ENCODE results near the gene NLRC4. TPM values are rescaled to one million over a fixed set of nuclear protein-coding genes. Genes with fewer than 3 reads are reported as not detected.

The NLRC4 gene
- polyA plus RNA-seq, 6 donors from 2014 or later: 0.41 to 1.7 (median 0.95) TPM; not detected in 1

DNA sequence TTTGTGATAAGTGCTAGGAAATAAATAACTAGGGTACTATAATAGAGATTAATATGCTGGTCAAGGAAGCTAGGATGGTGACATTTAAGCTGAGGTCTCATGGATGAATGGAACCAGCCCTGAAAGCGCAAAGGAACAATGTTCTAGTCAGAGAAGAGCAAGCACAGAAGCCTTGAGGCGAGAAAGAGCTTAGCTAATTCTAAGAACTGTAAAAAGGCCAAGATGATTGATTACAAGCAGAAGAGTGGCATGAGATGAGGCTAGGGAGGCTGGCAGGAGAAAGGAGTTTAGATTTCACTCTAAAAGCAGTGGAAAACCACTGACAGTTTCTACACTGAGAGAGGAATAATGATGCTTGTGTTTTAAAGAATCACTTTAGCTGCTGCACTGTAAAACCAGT is 9.6 kb upstream of the NLRC4 start:
- Mint-ChIP-seq H3K36me3 (peaks cover 0 to 4% of the 10 kb centered on the region in 2 donors), H3K9me3 (peaks cover 0 to 4% (median 0%) of the 10 kb centered on the region in 7 donors), H3K4me3 (peak overlapping the region in 2 of 8 donors; percentile 6 to 33), H3K27ac (peak overlapping the region in 1 of 6 donors; percentile 30), H3K4me1 (peaks cover 11 to 15% (median 13%) of the 10 kb centered on the region in 3 donors), H3K27me3 (peaks cover 7 to 11% (median 9%) of the 10 kb centered on the region in 3 donors)
- no peak for DNase-seq
- no peak for ATAC-seq (ENCODE audit: low read depth in 2 of 2)

DNA sequence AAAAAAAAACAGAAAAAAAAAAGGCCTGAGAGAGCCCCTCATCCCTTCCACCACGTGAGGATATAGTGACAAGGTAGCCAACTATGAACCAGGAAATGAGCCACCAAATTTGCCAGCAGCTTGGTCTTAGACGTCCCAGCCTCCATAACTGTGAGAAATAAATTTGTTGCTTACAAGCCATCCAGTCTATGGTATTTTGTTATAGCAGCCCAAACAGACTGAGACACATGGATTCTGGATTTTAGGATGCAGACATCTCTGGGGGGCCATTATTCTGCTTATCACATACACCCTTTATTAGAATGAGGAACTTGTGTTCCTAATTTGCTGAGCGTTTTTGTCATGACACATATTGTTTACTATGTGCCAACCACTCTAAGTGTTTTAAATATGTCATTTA is 7.6 kb upstream of the NLRC4 start:
- H3K9me3 Mint-ChIP-seq: no peaks in the 10 kb centered on the region

DNA sequence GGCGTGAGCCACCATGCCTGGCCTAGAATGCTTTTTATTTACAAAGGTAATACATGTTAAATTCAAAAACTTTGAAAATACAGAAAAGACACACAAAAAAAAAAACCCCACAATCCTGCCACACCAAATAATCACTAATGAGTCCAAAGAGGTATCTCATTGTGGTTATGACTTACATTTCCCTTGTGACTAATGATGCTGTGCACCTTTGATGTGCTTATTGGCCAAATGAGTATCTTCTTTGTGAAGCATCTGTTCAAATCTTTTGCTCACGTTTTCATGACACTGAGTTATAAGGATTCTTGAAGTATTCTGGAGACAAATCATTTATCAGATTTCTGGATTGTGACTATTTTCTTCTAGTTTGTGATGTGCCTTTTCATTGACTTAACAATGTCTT is 6.4 kb upstream of the NLRC4 start:
- Mint-ChIP-seq H3K27ac (no peak overlapping the region), H3K36me3 (no peaks in the 10 kb centered on the region), H3K4me1 (no peaks in the 10 kb centered on the region), H3K4me3 (no peak overlapping the region), H3K27me3 (peaks cover 7 to 12% (median 11%) of the 10 kb centered on the region in 3 donors), H3K9me3 (no peaks in the 10 kb centered on the region)
- ATAC-seq (ENCODE audit: low read depth in 2 of 2) (no peak), DNase-seq (no peak)

More for the DNA sequence above, 7.6 kb upstream of the NLRC4 start:
- H3K4me3 Mint-ChIP-seq: no peak overlapping the region
- H3K27me3 Mint-ChIP-seq: peaks cover 7 to 12% (median 11%) of the 10 kb centered on the region in 3 donors
- H3K4me1 Mint-ChIP-seq: peaks cover 1 to 3% (median 3%) of the 10 kb centered on the region in 3 donors
- H3K27ac Mint-ChIP-seq: no peak overlapping the region
- ATAC-seq (ENCODE audit: low read depth in 2 of 2) (no peak), DNase-seq (no peak)
- H3K36me3 Mint-ChIP-seq: no peaks in the 10 kb centered on the region

DNA sequence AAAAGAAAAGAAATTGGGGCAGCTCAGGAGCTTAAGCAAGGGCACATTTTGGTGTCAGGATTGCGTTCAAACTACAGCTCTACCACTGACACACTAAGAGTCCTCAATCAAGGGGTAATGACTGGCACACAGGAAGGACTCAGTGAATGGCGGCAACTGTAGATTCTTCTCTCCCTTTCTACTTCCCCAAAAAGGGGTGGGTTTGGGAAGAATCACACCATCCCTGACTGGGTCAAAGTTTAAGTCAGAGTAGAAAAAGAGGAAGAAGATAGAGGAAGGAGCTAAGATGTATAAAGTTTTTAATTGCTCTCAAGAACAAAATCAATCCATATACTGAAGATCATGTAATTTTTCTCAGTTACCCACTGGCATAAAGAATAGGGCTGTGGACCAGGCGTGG is 2.6 kb downstream of the NLRC4 start:
- no peaks in the 10 kb centered on the region for H3K27me3 Mint-ChIP-seq
- ATAC-seq (ENCODE audit: low read depth in 2 of 2) (peak; percentile 44 to 64), DNase-seq (peak; percentile 33)
- no peaks in the 10 kb centered on the region for H3K9me3 Mint-ChIP-seq
- H3K4me3 Mint-ChIP-seq: peak overlapping the region in 7 of 8 donors; percentile 8 to 61 (median 30)
- H3K27ac Mint-ChIP-seq: peak overlapping the region in 5 of 6 donors; percentile 19 to 96 (median 84)
- H3K36me3 Mint-ChIP-seq: peaks cover 0 to 1% of the 10 kb centered on the region in 2 donors
- peaks cover 18 to 33% (median 29%) of the 10 kb centered on the region in 3 donors for H3K4me1 Mint-ChIP-seq

DNA sequence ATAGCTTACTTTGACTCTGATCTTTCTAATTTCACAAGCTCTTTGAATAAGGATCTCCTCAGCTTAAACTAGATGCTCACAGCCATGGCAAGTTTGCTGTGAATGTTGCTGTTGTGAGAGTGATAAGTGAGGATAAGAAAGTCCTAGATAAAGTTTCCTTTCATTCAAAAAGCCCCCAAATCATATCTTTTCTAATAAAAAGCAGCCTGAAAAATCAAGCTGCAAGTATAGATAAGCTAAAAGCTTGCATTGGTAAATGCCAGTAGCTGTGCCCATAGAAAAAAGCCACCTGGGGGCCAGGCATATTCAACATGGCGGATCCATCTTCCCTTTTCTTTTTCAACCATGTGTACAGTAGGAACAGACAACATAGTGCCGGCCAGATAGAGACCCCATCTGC is 4.3 kb downstream of the NLRC4 start:
- no peak for ATAC-seq (ENCODE audit: low read depth in 2 of 2)
- H3K36me3 Mint-ChIP-seq: peaks cover 0 to 5% of the 10 kb centered on the region in 2 donors
- no peaks in the 10 kb centered on the region for H3K27me3 Mint-ChIP-seq
- H3K27ac Mint-ChIP-seq: no peak overlapping the region
- no peak overlapping the region for H3K4me3 Mint-ChIP-seq
- H3K4me1 Mint-ChIP-seq: peaks cover 18 to 30% (median 29%) of the 10 kb centered on the region in 3 donors
- DNase-seq: no peak
- no peaks in the 10 kb centered on the region for H3K9me3 Mint-ChIP-seq

DNA sequence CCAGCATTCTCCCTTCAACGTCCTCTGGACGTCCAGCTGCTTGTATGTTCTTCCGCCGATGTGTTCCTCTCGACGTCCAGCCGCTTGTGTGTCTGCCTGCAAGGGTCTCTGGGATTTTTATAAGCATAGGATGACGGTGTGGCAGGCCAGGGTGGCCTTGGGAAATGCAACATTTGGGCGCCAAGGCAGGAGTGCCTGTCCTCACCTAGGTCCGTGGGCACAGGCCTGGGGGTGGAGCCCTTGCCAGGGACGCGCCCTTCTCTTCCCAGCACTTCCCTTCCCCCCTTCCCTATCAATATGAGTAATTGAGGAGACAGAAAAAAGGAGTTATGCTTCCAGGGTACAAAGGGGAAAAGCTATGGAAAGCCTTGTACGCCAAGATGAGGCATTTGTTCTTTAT is 6.4 kb downstream of the NLRC4 start:
- no peaks in the 10 kb centered on the region for H3K27me3 Mint-ChIP-seq

DNA sequence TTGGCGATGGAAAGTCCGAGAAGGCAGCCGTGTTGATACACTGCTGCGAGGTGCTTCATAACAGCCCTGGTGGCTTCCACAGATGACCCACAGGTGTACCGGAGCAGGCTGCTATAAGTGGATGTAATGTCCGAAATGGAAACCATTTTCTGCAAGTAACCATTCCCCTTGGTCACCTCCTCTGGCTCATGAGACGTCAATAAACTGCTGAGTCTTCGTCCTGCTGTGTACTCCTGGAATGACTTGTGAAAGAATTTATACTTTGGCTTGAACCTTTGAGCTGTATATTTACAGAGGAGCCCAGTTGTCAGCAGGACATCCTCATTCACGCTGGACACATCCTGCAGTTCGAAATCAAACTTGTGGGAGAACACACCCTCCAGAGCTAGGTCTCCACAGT is 14.4 kb downstream of the NLRC4 start:
- H3K9me3 Mint-ChIP-seq: no peaks in the 10 kb centered on the region
- no peak overlapping the region for H3K27ac Mint-ChIP-seq
- no peaks in the 10 kb centered on the region for H3K4me1 Mint-ChIP-seq
- H3K36me3 Mint-ChIP-seq: no peaks in the 10 kb centered on the region
- no peak for ATAC-seq (ENCODE audit: low read depth in 2 of 2)
- no peak overlapping the region for H3K4me3 Mint-ChIP-seq
- no peaks in the 10 kb centered on the region for H3K27me3 Mint-ChIP-seq
- no peak for DNase-seq

More for the DNA sequence above, 6.4 kb downstream of the NLRC4 start:
- Mint-ChIP-seq H3K36me3 (peaks cover 0 to 5% of the 10 kb centered on the region in 2 donors), H3K4me3 (no peak overlapping the region), H3K4me1 (peaks cover 8 to 11% (median 11%) of the 10 kb centered on the region in 3 donors), H3K9me3 (no peaks in the 10 kb centered on the region), H3K27ac (peak overlapping the region in 1 of 6 donors; percentile 79)
- DNase-seq (no peak), ATAC-seq (ENCODE audit: low read depth in 2 of 2) (no peak)

DNA sequence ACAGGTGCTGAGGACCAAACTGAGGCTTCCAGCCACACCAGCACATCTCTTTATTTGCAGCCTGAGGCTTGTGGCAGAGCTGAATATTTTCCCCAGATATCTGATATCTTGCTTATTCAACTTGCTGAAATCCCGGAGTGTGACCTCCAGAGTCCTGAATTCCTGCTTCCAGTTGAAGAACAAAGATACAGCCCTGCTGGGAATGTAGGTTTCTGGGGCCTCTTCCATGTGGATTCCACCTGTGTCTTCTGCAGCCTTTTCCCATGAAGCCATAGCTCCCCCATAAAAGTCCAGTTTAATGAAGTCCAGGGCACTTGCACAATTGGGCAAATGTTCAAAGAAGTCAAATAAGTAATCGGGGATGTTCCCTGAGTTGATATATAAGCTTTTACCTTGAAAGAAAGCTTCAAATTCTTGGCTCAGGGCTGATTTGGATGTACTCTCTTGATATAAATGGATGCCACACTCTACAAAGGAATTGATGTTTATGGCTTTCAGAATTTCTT is 14.9 kb downstream of the NLRC4 start:
- Mint-ChIP-seq H3K9me3 (no peaks in the 10 kb centered on the region), H3K36me3 (no peaks in the 10 kb centered on the region)

DNA sequence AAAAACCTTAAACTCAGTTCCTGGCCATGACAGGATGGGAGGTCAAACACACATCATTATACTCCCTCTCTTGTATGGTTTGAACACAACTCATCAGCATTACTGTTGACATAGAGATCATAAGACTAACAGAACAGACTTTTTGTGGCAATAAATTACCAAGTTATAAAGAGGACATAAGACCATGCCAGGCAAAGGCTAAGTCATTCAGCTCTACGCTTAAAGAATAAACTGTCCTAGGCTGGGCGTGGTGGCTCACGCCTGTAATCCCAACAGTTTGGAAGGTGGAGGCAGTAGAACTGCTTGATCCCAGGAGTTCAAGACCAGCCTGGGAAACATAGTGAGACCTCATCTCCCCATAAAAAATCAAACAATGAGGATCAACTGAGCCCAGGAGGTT is 16.4 kb downstream of the NLRC4 start:
- DNase-seq (no peak), ATAC-seq (ENCODE audit: low read depth in 2 of 2) (no peak)
- H3K4me3 Mint-ChIP-seq: no peak overlapping the region
- H3K9me3 Mint-ChIP-seq: no peaks in the 10 kb centered on the region
- H3K36me3 Mint-ChIP-seq: no peaks in the 10 kb centered on the region
- H3K27ac Mint-ChIP-seq: no peak overlapping the region
- H3K4me1 Mint-ChIP-seq: no peaks in the 10 kb centered on the region
- no peaks in the 10 kb centered on the region for H3K27me3 Mint-ChIP-seq

More for the DNA sequence above, 14.9 kb downstream of the NLRC4 start:
- H3K4me1 Mint-ChIP-seq: no peaks in the 10 kb centered on the region
- no peak overlapping the region for H3K4me3 Mint-ChIP-seq
- H3K27ac Mint-ChIP-seq: no peak overlapping the region
- H3K27me3 Mint-ChIP-seq: no peaks in the 10 kb centered on the region
- ATAC-seq (ENCODE audit: low read depth in 2 of 2) (no peak), DNase-seq (no peak)

DNA sequence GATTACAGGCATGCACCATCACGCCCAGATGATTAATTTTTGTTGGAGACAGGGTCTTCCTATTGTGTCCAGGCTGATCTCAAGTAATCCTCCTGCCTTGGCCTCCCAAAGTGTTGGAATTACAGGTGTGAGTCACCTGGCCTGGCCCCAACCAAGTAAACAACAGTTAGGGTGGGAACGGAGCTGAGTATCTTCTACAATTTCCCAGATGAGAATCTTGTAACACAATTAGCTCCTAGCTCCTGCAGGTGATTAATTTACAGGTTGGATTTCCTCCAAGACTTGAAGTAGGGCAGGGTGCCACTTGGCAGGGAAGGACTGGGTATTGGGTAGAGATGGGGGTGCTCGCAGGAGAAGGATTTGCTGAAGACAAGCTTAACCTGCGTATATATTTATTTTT is 17.8 kb downstream of the NLRC4 start:
- Mint-ChIP-seq H3K27ac (no peak overlapping the region), H3K4me1 (no peaks in the 10 kb centered on the region), H3K27me3 (no peaks in the 10 kb centered on the region), H3K9me3 (no peaks in the 10 kb centered on the region), H3K4me3 (no peak overlapping the region), H3K36me3 (peaks cover 0 to 7% of the 10 kb centered on the region in 2 donors)
- DNase-seq: no peak
- ATAC-seq (ENCODE audit: low read depth in 2 of 2): no peak

DNA sequence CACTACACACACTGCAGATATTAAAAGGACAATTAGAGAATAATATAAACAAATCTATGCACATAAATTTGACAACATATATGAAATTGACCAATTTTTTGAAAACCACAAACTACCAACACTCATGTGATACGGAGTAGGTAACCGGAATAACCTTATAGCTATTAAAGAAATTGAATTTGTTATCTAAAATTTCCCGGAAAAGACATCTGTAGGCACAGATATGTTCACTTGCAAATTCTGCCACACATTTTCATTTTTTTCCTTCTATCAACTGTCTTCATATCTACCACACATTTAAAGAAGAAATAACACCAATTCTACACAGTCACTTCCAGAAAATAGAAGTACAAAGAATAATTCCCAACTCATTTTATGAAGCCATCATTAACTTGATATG is 22.4 kb downstream of the NLRC4 start:
- no peak for DNase-seq
- Mint-ChIP-seq H3K27ac (no peak overlapping the region), H3K36me3 (peaks cover 13 to 28% of the 10 kb centered on the region in 2 donors), H3K4me3 (no peak overlapping the region), H3K9me3 (no peaks in the 10 kb centered on the region), H3K4me1 (no peaks in the 10 kb centered on the region), H3K27me3 (no peaks in the 10 kb centered on the region)
- no peak for ATAC-seq (ENCODE audit: low read depth in 2 of 2)

DNA sequence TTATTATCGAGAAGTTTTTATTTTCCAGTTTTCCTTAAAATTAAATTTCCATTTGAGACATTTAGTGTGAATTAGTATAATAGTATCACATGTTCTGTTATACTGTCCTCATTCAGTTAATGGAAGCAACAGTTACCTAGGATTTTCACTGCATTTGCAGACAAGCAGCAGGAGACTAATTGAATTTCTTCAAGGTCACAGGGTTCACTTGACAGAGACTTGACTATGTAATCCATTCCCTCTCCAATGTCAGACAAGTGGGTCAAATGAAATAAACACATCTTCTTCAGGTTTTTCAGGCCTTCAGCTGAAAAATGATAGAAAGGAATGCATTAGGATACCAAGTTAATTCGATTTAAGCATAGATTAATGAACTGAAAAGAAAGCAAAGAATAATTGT is 26.7 kb downstream of the NLRC4 start:
- peaks cover 0 to 2% (median 0%) of the 10 kb centered on the region in 7 donors for H3K9me3 Mint-ChIP-seq
- H3K4me1 Mint-ChIP-seq: no peaks in the 10 kb centered on the region
- peak overlapping the region in 1 of 6 donors; percentile 56 for H3K27ac Mint-ChIP-seq
- H3K36me3 Mint-ChIP-seq: peaks cover 13 to 27% of the 10 kb centered on the region in 2 donors
- H3K4me3 Mint-ChIP-seq: no peak overlapping the region
- no peak for DNase-seq
- H3K27me3 Mint-ChIP-seq: no peaks in the 10 kb centered on the region
- no peak for ATAC-seq (ENCODE audit: low read depth in 2 of 2)

DNA sequence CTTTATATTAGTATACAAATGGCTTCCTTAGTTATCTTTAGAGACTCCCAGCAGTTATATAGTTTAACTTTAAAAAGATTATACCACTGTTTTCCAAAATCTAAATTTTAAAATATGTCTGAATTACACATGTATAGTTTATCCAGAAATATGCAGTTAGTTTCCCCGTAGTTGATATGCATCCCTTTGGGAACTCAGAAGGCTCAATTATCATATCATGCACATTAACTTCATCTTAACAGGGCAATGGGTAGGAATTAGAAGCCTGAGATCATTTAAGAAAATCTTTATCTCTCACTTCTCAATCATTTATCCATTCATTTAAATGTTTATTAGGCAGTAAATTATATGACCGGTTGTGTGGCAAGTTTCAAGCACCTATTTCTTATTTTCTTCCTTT is 27.2 kb downstream of the NLRC4 start:
- peaks cover 13 to 22% of the 10 kb centered on the region in 2 donors for H3K36me3 Mint-ChIP-seq

DNA sequence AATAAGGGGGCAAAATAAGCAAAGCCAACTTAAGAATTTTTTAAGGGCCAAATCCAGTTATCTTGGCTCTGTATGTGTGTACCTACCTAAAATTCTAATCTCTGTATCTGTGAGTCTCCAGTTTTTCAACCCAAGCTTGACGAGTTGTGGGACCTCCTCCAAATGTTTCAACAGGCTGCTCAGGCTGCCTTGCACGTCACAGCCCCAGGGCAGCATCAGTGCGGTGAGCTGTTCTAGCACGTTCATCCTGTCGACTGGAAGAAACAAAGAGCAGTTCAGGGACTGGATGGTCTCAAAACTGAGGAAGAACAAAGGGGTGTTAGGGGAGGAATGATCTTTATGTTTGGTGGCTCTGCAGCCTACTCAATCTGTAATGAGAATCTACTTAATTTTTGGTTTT is 29.4 kb downstream of the NLRC4 start:
- no peak for DNase-seq
- Mint-ChIP-seq H3K27me3 (no peaks in the 10 kb centered on the region), H3K9me3 (peaks cover 0 to 2% (median 0%) of the 10 kb centered on the region in 7 donors), H3K4me3 (no peak overlapping the region), H3K4me1 (no peaks in the 10 kb centered on the region), H3K36me3 (peaks cover 13 to 21% of the 10 kb centered on the region in 2 donors), H3K27ac (no peak overlapping the region)
- ATAC-seq (ENCODE audit: low read depth in 2 of 2): no peak

More for the DNA sequence above, 27.2 kb downstream of the NLRC4 start:
- H3K27me3 Mint-ChIP-seq: no peaks in the 10 kb centered on the region
- peaks cover 0 to 2% (median 0%) of the 10 kb centered on the region in 7 donors for H3K9me3 Mint-ChIP-seq
- DNase-seq (no peak), ATAC-seq (ENCODE audit: low read depth in 2 of 2) (no peak)
- H3K4me3 Mint-ChIP-seq: no peak overlapping the region
- peak overlapping the region in 1 of 6 donors; percentile 28 for H3K27ac Mint-ChIP-seq
- no peaks in the 10 kb centered on the region for H3K4me1 Mint-ChIP-seq

Data from naive B cell (primary cell).